ENCODE measurements around the gene LARP1. TPM values are rescaled to one million over a fixed set of nuclear protein-coding genes. Genes with fewer than 3 reads are reported as not detected.
A peak's percentile ranks its signal among the peaks of the same experiment; 100 is the strongest.
"Not testable (repeated sequence)": the region's sequence is repeated elsewhere in the genome, so short reads cannot be mapped to it uniquely, and the experiment has no call there.

LARP1 gene
- polyA plus RNA-seq, 6 donors from 2014 or later = 4.3 to 22.7 (median 11.1) TPM

GRCh38 chr5:154759868-154760267 lies 4.7 kb downstream of the LARP1 start:
- not testable (repeated sequence) for ATAC-seq (ENCODE audit: low read depth in 2 of 2); DNase-seq

GRCh38 chr5:154761046-154761736 lies 6.0 kb downstream of the LARP1 start:
- DNase-seq (peak; percentile 46), ATAC-seq (ENCODE audit: low read depth in 2 of 2) (peak; percentile 46 to 49)
- H3K27ac Mint-ChIP-seq = peak overlapping the region; percentile 84 to 95 (median 92)
- H3K4me1 Mint-ChIP-seq = peaks cover 57 to 81% (median 73%) of the 10 kb centered on the region in 3 donors
- no peaks in the 10 kb centered on the region for H3K36me3 Mint-ChIP-seq
- H3K4me3 Mint-ChIP-seq = peak overlapping the region; percentile 29 to 86 (median 50)
- H3K27me3 Mint-ChIP-seq = no peaks in the 10 kb centered on the region
- H3K9me3 Mint-ChIP-seq = no peaks in the 10 kb centered on the region

More at GRCh38 chr5:154759868-154760267, 4.7 kb downstream of the LARP1 start:
- Mint-ChIP-seq H3K4me3 (peak overlapping the region in 2 of 8 donors; percentile 1 to 96), H3K27ac (peak overlapping the region in 3 of 6 donors; percentile 40 to 94 (median 84)), H3K4me1 (peaks cover 49 to 68% (median 59%) of the 10 kb centered on the region in 3 donors)
- not testable (repeated sequence) for H3K36me3 Mint-ChIP-seq, H3K9me3 Mint-ChIP-seq, H3K27me3 Mint-ChIP-seq

GRCh38 chr5:154762261-154762660 lies 7.1 kb downstream of the LARP1 start:
- no peaks in the 10 kb centered on the region for H3K27me3 Mint-ChIP-seq
- ATAC-seq (ENCODE audit: low read depth in 2 of 2) (no peak), DNase-seq (no peak)
- H3K4me3 Mint-ChIP-seq = peak overlapping the region in 2 of 8 donors; percentile 25 to 44
- H3K36me3 Mint-ChIP-seq = no peaks in the 10 kb centered on the region
- peak overlapping the region in 2 of 6 donors; percentile 59 to 78 for H3K27ac Mint-ChIP-seq
- peaks cover 59 to 88% (median 74%) of the 10 kb centered on the region in 3 donors for H3K4me1 Mint-ChIP-seq
- no peaks in the 10 kb centered on the region for H3K9me3 Mint-ChIP-seq

- peaks cover 59 to 89% (median 74%) of the 10 kb centered on the region in 3 donors for H3K4me1 Mint-ChIP-seq
- peak overlapping the region in 2 of 6 donors; percentile 59 to 78 for H3K27ac Mint-ChIP-seq
- ATAC-seq (ENCODE audit: low read depth in 2 of 2) = no peak
- no peaks in the 10 kb centered on the region for H3K36me3 Mint-ChIP-seq
- H3K9me3 Mint-ChIP-seq = no peaks in the 10 kb centered on the region
- H3K27me3 Mint-ChIP-seq = no peaks in the 10 kb centered on the region
- DNase-seq = no peak
- H3K4me3 Mint-ChIP-seq = no peak overlapping the region
Observed at GRCh38 chr5:154762700-154763099, 7.5 kb downstream of the LARP1 start.

GRCh38 chr5:154764967-154765366 lies 9.8 kb downstream of the LARP1 start:
- peak overlapping the region in 4 of 6 donors; percentile 17 to 81 (median 38) for H3K27ac Mint-ChIP-seq
- H3K4me1 Mint-ChIP-seq = peaks cover 57 to 86% (median 71%) of the 10 kb centered on the region in 3 donors
- no peak for ATAC-seq (ENCODE audit: low read depth in 2 of 2)
- no peaks in the 10 kb centered on the region for H3K27me3 Mint-ChIP-seq
- no peaks in the 10 kb centered on the region for H3K9me3 Mint-ChIP-seq
- H3K36me3 Mint-ChIP-seq = no peaks in the 10 kb centered on the region
- peak overlapping the region in 3 of 8 donors; percentile 1 to 22 (median 13) for H3K4me3 Mint-ChIP-seq
- DNase-seq = no peak

- Mint-ChIP-seq H3K4me1 (peaks cover 58 to 87% (median 74%) of the 10 kb centered on the region in 3 donors), H3K4me3 (peak overlapping the region in 3 of 8 donors; percentile 0 to 23 (median 18)), H3K27me3 (no peaks in the 10 kb centered on the region), H3K27ac (peak overlapping the region in 5 of 6 donors; percentile 17 to 81 (median 31)), H3K36me3 (no peaks in the 10 kb centered on the region), H3K9me3 (no peaks in the 10 kb centered on the region)
- DNase-seq = no peak
- no peak for ATAC-seq (ENCODE audit: low read depth in 2 of 2)
Observed at GRCh38 chr5:154765396-154765925, 10.3 kb downstream of the LARP1 start.

- Mint-ChIP-seq H3K9me3 (no peaks in the 10 kb centered on the region), H3K27me3 (no peaks in the 10 kb centered on the region), H3K4me3 (peak overlapping the region in 2 of 8 donors; percentile 30 to 31), H3K36me3 (no peaks in the 10 kb centered on the region), H3K27ac (peak overlapping the region in 4 of 6 donors; percentile 13 to 92 (median 49)), H3K4me1 (peaks cover 50 to 87% (median 74%) of the 10 kb centered on the region in 3 donors)
- no peak for DNase-seq
- ATAC-seq (ENCODE audit: low read depth in 2 of 2) = no peak
Observed at GRCh38 chr5:154766558-154767281, 11.5 kb downstream of the LARP1 start.

GRCh38 chr5:154767576-154767975 lies 12.4 kb downstream of the LARP1 start:
- no peaks in the 10 kb centered on the region for H3K36me3 Mint-ChIP-seq
- H3K4me1 Mint-ChIP-seq = peaks cover 48 to 83% (median 67%) of the 10 kb centered on the region in 3 donors
- no peak for DNase-seq
- no peaks in the 10 kb centered on the region for H3K9me3 Mint-ChIP-seq
- peak overlapping the region in 3 of 8 donors; percentile 0 to 11 (median 1) for H3K4me3 Mint-ChIP-seq
- peak in 1 of 2 donors; percentile 21 for ATAC-seq (ENCODE audit: low read depth in 2 of 2)
- peak overlapping the region in 5 of 6 donors; percentile 2 to 64 (median 14) for H3K27ac Mint-ChIP-seq
- H3K27me3 Mint-ChIP-seq = no peaks in the 10 kb centered on the region

- DNase-seq (no peak), ATAC-seq (ENCODE audit: low read depth in 2 of 2) (no peak)
- Mint-ChIP-seq H3K27me3 (no peaks in the 10 kb centered on the region), H3K36me3 (no peaks in the 10 kb centered on the region), H3K27ac (peak overlapping the region in 2 of 6 donors; percentile 60 to 64), H3K9me3 (no peaks in the 10 kb centered on the region), H3K4me3 (peak overlapping the region in 1 of 8 donors; percentile 7), H3K4me1 (peaks cover 52 to 87% (median 71%) of the 10 kb centered on the region in 3 donors)
Observed at GRCh38 chr5:154768207-154768606, 13.0 kb downstream of the LARP1 start.

GRCh38 chr5:154770111-154770510 lies 14.9 kb downstream of the LARP1 start:
- Mint-ChIP-seq H3K9me3 (no peaks in the 10 kb centered on the region), H3K27ac (peak overlapping the region; percentile 85 to 93 (median 88)), H3K4me3 (peak overlapping the region in 6 of 8 donors; percentile 23 to 84 (median 61)), H3K36me3 (no peaks in the 10 kb centered on the region), H3K4me1 (peaks cover 62 to 92% (median 86%) of the 10 kb centered on the region in 3 donors), H3K27me3 (no peaks in the 10 kb centered on the region)
- peak; percentile 13 for DNase-seq
- peak; percentile 82 to 87 for ATAC-seq (ENCODE audit: low read depth in 2 of 2)

- H3K36me3 Mint-ChIP-seq = no peaks in the 10 kb centered on the region
- DNase-seq = no peak
- peak overlapping the region in 4 of 8 donors; percentile 4 to 64 (median 38) for H3K4me3 Mint-ChIP-seq
- ATAC-seq (ENCODE audit: low read depth in 2 of 2) = no peak
- peaks cover 54 to 90% (median 82%) of the 10 kb centered on the region in 3 donors for H3K4me1 Mint-ChIP-seq
- H3K27me3 Mint-ChIP-seq = no peaks in the 10 kb centered on the region
- H3K9me3 Mint-ChIP-seq = no peaks in the 10 kb centered on the region
- peak overlapping the region in 5 of 6 donors; percentile 15 to 92 (median 75) for H3K27ac Mint-ChIP-seq
Observed at GRCh38 chr5:154771383-154771901, 16.3 kb downstream of the LARP1 start.

- Mint-ChIP-seq H3K36me3 (no peaks in the 10 kb centered on the region), H3K4me3 (no peak overlapping the region), H3K27me3 (no peaks in the 10 kb centered on the region), H3K27ac (peak overlapping the region in 2 of 6 donors; percentile 24 to 29), H3K9me3 (no peaks in the 10 kb centered on the region), H3K4me1 (peaks cover 38 to 84% (median 66%) of the 10 kb centered on the region in 3 donors)
- DNase-seq (no peak), ATAC-seq (ENCODE audit: low read depth in 2 of 2) (no peak)
Observed at GRCh38 chr5:154773326-154773725, 18.1 kb downstream of the LARP1 start.

- no peak for ATAC-seq (ENCODE audit: low read depth in 2 of 2)
- H3K9me3 Mint-ChIP-seq = no peaks in the 10 kb centered on the region
- no peaks in the 10 kb centered on the region for H3K36me3 Mint-ChIP-seq
- H3K27ac Mint-ChIP-seq = peak overlapping the region in 3 of 6 donors; percentile 24 to 45 (median 26)
- DNase-seq = no peak
- no peaks in the 10 kb centered on the region for H3K27me3 Mint-ChIP-seq
- H3K4me3 Mint-ChIP-seq = peak overlapping the region in 1 of 8 donors; percentile 51
- H3K4me1 Mint-ChIP-seq = peaks cover 29 to 85% (median 65%) of the 10 kb centered on the region in 3 donors
Observed at GRCh38 chr5:154776167-154776566, 21.0 kb downstream of the LARP1 start.

Measured in naive B cell (primary cell).